ENCODE data around the gene ATP11C. TPM values are rescaled to one million over a fixed set of nuclear protein-coding genes. Genes with fewer than 3 reads are reported as not detected.
A peak's percentile ranks its signal among the peaks of the same experiment; 100 is the strongest.

Gene ATP11C
- total RNA-seq, 1 experiment from 2014 or later = 19.4 TPM

DNA sequence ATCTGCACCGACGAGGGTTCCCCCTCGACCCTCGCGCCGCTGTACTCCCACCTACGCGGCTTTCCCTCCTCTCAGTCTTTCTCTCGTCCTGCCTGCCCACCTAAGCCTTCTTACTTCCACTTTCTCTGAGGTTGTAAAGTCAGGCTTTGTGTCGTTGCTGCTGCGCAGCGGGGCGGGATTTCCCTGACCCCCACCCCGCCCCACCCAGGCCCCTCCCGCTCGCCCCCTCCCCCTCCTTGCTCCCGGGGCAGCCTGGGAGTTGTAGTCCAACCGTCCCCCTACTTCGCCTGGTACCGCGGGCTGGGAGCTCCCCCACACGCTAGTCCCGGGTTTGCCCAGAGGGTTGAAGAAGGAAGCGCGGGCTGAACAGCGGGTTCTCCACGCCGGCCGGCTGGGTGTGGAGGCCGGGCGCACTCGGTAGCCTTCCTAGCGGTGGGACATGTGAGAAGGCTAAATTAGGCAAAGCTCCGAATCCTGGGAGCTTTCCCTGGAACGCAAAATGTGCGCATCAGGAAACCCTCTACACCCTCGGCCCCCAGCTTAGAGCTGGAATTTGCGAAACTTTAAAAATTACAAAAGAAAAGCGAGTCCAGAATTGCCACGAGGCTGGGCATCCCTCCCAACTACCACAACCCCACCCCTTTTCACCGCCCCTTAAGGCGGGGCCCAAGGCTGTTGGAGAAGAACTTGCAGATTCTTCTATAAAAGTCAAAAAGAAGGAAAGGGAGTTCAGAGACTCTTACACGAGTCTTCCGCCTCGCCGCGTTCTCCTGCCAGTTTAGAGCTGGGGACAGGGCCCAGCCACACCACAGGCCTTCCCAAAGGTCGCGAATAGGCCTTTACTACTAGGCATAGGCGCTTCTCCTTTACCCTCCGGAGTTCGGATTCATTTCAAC lies at the start of gene ATP11C (continued):
- TF ChIP-seq CBX3 (IDR thresholded peaks at IDR 0.05; ENCODE audit: low read depth) (no peak), EZH2phosphoT487 (IDR thresholded peaks at IDR 0.05; ENCODE audit: borderline replicate concordance) (no peak), RAD21 (IDR thresholded peaks at IDR 0.05; ENCODE audit: low read depth) (peak; percentile 21; the same call in 1 of the 2 replicates), ZFX (IDR thresholded peaks at IDR 0.05) (no peak), EGR1 (IDR thresholded peaks at IDR 0.05; ENCODE audit: low read depth) (no peak), SRF (IDR thresholded peaks at IDR 0.05; ENCODE audit: low read depth) (no peak), SP1 (IDR thresholded peaks at IDR 0.05; ENCODE audit: low read depth) (no peak)

DNA sequence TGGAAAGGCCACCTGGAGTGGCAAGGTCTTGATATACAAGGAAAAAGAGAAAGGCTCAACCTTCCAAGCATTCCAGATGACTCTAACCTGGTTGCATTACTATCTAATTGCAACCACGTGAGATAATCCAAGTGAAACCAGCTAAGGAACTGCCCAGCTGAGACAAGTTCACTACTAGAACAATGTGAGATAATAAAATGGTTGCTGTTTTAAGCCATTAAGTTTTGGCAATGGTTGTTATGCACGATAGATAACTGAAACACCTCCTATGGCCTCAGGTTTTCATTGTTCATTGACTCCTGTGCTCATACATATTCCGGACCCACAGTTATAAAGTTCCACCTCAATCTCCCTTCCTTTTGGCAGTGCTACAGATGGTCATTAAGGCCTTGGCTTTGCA lies 41.6 kb upstream of the ATP11C start:
- ATAC-seq (no peak), DNase-seq (ENCODE audit: low read depth, low spot score) (no peak)
- Histone ChIP-seq H4K20me1 (ENCODE audit: insufficient read depth) (no peaks in the 10 kb centered on the region), H3K4me2 (ENCODE audit: low read length) (no peak overlapping the region), H3K79me2 (ENCODE audit: insufficient read depth, low read length) (no peaks in the 10 kb centered on the region), H3K9ac (ENCODE audit: low read length) (no peak overlapping the region), H2AFZ (ENCODE audit: low read depth, low read length, poor library complexity, severe bottlenecking) (no peak overlapping the region), H3K27me3 (ENCODE audit: insufficient read depth, low read length) (no peaks in the 10 kb centered on the region), H3K9me3 (ENCODE audit: control insufficient read depth in 1 of 2, insufficient read depth in 1 of 2, low read depth in 1 of 2, low read length in 2 of 2) (no peaks in the 10 kb centered on the region), H3K36me3 (ENCODE audit: control insufficient read depth in 1 of 2, insufficient read depth in 2 of 2, low read length in 2 of 2) (no peaks in the 10 kb centered on the region), H3K9me2 (ENCODE audit: insufficient read depth) (no peaks in the 10 kb centered on the region), H3K4me3 (replicated peaks in 1 of 2; ENCODE audit: low read depth in 1 of 2, low read length in 2 of 2) (no peak overlapping the region), H3K27ac (ENCODE audit: low read depth, low read length) (no peak overlapping the region), H3K4me1 (ENCODE audit: control insufficient read depth in 1 of 2, insufficient read depth in 2 of 2, low read length in 2 of 2) (no peaks in the 10 kb centered on the region)
- POLR2A ChIA-PET = no interaction called here
- intact Hi-C loops (cut with micrococcal nuclease) = no loop called here
- CTCF ChIA-PET = no interaction called here
- BruUV-seq (replicated peaks) = no TSS peak
- RAD21 ChIA-PET (ENCODE audit: low non-redundant PET in 1 of 2, low total read pairs in 2 of 2, uncharacterized antibody in 2 of 2, unreplicated experiment in 2 of 2) = interaction anchor here in 1 of 2 experiments (0.6 kb wide), 1 partner anchor 677 kb away, joined by 3 read pairs; no protein-coding TSS in a partner anchor
- TF ChIP-seq EGR1 (IDR thresholded peaks at IDR 0.05; ENCODE audit: low read depth) (no peak), YY1 (IDR thresholded peaks at IDR 0.05; ENCODE audit: extremely low read depth, insufficient replicate concordance, low read depth, low read length) (no peak), POLR2AphosphoS5 (IDR thresholded peaks at IDR 0.05; ENCODE audit: low read depth, low read length) (no peak), TCF7L2 (IDR thresholded peaks at IDR 0.05; ENCODE audit: borderline replicate concordance, extremely low read depth, insufficient read depth, insufficient read length) (no peak), POLR2A (IDR thresholded peaks at IDR 0.05; ENCODE audit: borderline replicate concordance, extremely low read depth, insufficient read depth, insufficient read length) (no peak), CBX3 (IDR thresholded peaks at IDR 0.05; ENCODE audit: low read depth) (no peak)
- TF ChIP-seq, protein P1, sequence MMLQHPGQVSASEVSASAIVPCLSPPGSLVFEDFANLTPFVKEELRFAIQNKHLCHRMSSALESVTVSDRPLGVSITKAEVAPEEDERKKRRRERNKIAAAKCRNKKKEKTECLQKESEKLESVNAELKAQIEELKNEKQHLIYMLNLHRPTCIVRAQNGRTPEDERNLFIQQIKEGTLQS (IDR thresholded peaks at IDR 0.05) = no peak

Data from HCT116 (cell line).